GM21360 (cell line): Measurements from ENCODE around the gene MEF2B.
"Not testable (repeated sequence)": the region's sequence is repeated elsewhere in the genome, so short reads cannot be mapped to it uniquely, and the experiment has no call there.

Experiments used
- ATAC-seq: cut with Tn5 transposase; IDR thresholded peaks from one replicate; pipeline ENCODE4 v1.9.1; 2021; ENCODE audit warnings: mild to moderate bottlenecking, moderate library complexity; ENCODE audit not compliant: unreplicated experiment

MEF2B gene

GRCh38 chr19:19102566-19102965, 67.5 kb downstream of the MEF2B start:
- not testable (repeated sequence) for ATAC-seq

- no peak for ATAC-seq
These were observed 68.5 kb downstream of the MEF2B start for GRCh38 chr19:19101540-19101939.

DNA sequence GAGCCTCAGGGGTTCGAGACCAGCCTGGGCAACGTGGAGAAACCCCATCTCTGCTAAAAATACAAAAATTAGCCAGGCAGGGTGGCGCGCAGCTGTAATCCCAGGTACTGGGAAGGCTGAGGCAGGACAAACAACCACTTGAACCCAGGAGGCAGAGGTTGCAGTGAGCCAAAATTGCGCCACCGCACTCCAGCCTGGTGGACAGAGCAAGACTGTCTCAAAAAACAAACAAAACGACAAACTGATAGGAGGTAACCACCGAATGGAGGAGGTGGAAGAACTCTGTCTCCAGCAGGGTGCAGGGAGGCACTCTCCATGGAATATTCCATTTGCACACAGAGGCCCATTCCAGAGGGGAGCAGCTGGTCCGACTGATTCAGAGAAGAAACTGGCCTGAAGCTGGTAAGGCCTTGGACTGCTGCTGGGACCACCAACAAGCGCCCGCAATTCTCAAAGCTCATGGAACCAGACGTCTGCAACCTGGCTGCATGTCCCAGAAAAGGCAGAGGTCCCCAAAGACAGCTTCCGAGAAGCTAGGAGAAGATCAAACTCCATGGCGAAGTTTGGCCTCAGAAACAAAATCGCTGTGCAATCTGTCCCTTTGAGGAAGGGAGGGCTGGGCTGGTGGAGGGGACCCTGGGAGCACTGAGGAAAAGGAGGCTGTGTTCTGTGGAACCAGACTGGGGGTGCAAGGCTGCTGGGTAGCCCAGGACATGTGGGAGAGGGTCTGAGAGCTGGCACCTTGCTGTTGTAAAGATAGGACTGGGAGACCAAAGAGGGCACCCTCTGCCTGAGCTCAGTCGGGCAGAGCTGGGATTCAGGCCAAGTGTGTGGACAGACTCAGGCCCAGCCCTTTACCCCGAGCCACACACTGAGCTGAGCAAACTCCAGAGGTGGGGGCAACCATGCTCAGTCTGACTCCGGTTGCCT, 71.1 kb downstream of the MEF2B start:
- ATAC-seq, result no peak

DNA sequence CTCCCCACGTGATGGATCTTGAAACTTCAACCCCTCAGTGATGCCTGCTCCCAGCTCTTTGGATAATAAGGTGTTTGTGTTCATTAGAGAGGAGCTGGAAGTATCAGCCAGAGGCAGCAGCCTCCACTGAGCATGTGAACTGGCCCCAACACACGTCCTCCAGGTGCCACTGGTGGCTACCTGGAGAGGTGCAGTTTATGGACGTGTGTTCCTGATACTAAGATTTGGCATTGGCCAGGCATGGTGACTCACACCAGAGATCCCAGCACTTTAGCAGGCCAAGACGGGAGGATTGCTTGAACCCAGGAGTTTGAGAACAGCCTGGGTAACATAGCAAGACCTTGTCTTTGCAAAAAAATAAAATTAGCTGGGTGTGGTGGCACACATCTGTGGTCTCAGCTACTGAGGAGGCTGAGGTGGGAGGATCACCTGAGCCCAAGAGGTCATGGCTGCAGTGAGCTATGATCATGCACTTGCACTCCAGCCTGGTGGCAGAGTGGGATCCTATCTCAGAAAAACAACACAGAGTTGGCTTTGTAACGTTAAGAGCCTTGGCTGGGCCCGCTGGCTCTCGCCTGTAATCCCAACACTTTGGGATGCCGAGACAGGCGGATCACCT, 71.9 kb downstream of the MEF2B start:
- no peak for ATAC-seq

- ATAC-seq, result no peak
These were observed 73.1 kb downstream of the MEF2B start for GRCh38 chr19:19096641-19097627.

DNA sequence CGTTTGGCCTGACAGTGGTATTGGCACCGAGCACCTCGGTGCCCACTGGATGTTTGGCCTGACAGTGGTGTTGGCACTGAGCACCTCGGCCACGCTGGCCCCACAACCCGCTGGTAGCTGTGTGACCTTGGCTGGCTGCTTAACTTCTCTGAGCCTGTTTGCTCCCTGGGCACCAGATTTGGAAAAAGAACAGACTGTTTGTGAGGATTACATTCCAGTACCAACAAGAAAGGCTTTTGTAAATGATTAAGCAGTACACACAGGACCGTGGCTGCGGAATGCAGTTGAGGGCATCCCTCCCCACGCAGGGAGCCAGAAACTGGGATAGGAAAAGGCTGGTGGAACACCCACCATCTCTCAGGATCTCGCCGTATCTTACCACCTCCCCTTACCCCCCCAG, 74.4 kb downstream of the MEF2B start:
- no peak for ATAC-seq
